Right cardiac atrium (tissue), 5 donors: ENCODE data around the gene BCL7A. TPM values are rescaled to one million over a fixed set of nuclear protein-coding genes. Genes with fewer than 3 reads are reported as not detected.

Experiments
- ATAC-seq, 2 donors: fragments of 200-7000 bp; cut with Tn5 transposase; one replicate each; pipeline versions ENCODE4 v1.8.0 to v1.9.1; 2020; ENCODE audit warnings: moderate library complexity in 2 of 2, mild to moderate bottlenecking in 1 of 2
- DNase-seq, 3 donors: peaks; one replicate each; pipeline ENCODE4 v3.0.0-alpha.2; 2020
- H3K27ac ChIP-seq: one replicate; pipeline ENCODE4 v1.5.1; 2013; ENCODE audit warnings: mild to moderate bottlenecking, low read length, control low read depth, moderate library complexity
- H3K27me3 ChIP-seq: one replicate; pipeline ENCODE4 v1.6.1; 2013; ENCODE audit not compliant: control insufficient read depth, insufficient read depth
- H3K4me1 ChIP-seq: one replicate; pipeline ENCODE4 v1.6.1; 2013; ENCODE audit warnings: low read length; ENCODE audit not compliant: control insufficient read depth, insufficient read depth
- H3K4me3 ChIP-seq: one replicate; pipeline ENCODE4 v1.5.1; 2013; ENCODE audit warnings: low read length, control low read depth
- H3K9me3 ChIP-seq: one replicate; pipeline ENCODE4 v1.6.1; 2013; ENCODE audit warnings: low read length; ENCODE audit not compliant: control insufficient read depth
- WGBS: extraction: QIAGEN DNeasy Blood & Tissue Kit; methylation state at CpG from one replicate; pipeline ENCODE4 v1.1.7; 2013; 5-methylcytosine and 5-hydroxymethylcytosine counted together
- intact Hi-C, 4 donors: fragments of 100-400 bp; cut with DNase I; formaldehyde crosslinking; loops; one replicate each; pipeline versions ENCODE4 v1.11.0 to v1.14.0; 2022 to 2023
- polyA plus RNA-seq: library from polyadenylated mRNA; stranded (reverse); fragments of 200-250 nt; gene quantifications from one replicate; pipeline ENCODE4 v1.2.3, GENCODE V29; 2013
- total RNA-seq, 4 donors: library from RNA; stranded (reverse); fragmentation: NEBNext Ultra II Directional; extraction: Animal tissue kit (Norgen Biotek cat#: 25700); gene quantifications; one replicate each; pipeline ENCODE4 v1.2.1, GENCODE V29; 2021
- donor health status: healthy with polysubstance abuse.
- donor health status: DM: no; HTN: yes; CAD: no.
- donor health status: DM: no; HTN: no; CAD: no.
- donor health status: DM: no; HTN: yes; CAD: no; lungs with severe emphysema.
- donor health status: DM: yes; HTN: yes; CAD: no.

The BCL7A gene
- total and polyA plus RNA-seq, 5 donors, result 6.7 to 13.2 (median 11.6) TPM

DNA sequence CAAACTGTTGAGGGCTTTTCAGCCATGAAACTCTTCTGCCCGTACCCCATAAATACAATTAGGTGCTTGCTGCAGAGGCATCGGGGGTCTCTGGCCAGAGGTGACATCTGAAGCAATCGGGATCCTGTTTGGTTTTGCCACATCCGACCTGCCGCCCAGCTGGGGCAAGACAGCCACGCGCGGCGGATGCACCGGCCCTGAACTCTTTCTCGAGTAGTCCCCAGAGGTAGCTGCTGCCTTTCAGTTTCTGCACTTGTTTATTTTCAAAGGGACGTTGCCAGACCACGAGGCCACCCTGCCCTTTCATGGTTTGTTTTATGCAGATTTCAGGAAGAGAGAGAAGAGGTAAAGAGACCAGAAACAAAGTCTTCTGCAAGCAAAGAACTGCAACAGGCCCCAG, 46.3 kb downstream of the BCL7A start:
- WGBS, result 28% methylated on average over 13 of the region's 13 CpGs
- H3K9me3 ChIP-seq, result no peaks in the 10 kb centered on the region
- DNase-seq (peak in 2 of 3 donors; percentile 76 to 80), ATAC-seq (no peak)
- intact Hi-C loops, result no loop called here
- no peaks in the 10 kb centered on the region for H3K27me3 ChIP-seq
- peaks cover 21% of the 10 kb centered on the region for H3K4me1 ChIP-seq
- H3K4me3 ChIP-seq, result no peak overlapping the region
- no peak overlapping the region for H3K27ac ChIP-seq

GRCh38 chr12:122072031-122072970, 50.6 kb downstream of the BCL7A start:
- intact Hi-C loops, result loop anchor here in 1 of 4 donors (5.0 kb wide), 1 partner anchor 35 kb away; no protein-coding TSS in a partner anchor
- H3K4me1 ChIP-seq, result peaks cover 5% of the 10 kb centered on the region
- H3K27ac ChIP-seq, result peak overlapping the region; percentile 82
- H3K27me3 ChIP-seq, result no peaks in the 10 kb centered on the region
- H3K4me3 ChIP-seq, result no peak overlapping the region
- no peaks in the 10 kb centered on the region for H3K9me3 ChIP-seq
- 49% methylated on average over 11 of the region's 11 CpGs for WGBS
- ATAC-seq (peak; percentile 84 to 85), DNase-seq (peak; percentile 67 to 75 (median 68))

DNA sequence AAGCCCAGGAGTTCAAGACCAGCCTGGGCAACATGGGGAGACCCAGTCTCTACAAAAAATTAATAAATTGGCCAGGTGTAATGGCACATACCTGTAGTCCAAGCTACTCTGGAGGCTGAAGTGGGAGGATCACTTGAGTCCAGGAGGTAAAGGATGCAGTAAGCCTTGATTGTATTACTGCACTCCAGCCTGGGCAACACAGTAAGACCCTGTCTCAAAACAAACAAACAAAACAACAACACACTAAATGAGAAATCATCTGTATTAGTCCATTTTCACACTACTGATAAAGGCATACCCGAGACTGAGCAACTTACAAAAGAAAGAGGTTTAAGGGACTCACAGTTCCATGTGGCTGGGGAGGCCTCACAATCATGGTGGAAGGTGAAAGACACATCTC, 52.1 kb downstream of the BCL7A start:
- Histone ChIP-seq H3K4me1 (peaks cover 5% of the 10 kb centered on the region), H3K9me3 (no peaks in the 10 kb centered on the region), H3K27ac (no peak overlapping the region), H3K4me3 (no peak overlapping the region), H3K27me3 (no peaks in the 10 kb centered on the region)
- ATAC-seq (no peak), DNase-seq (no peak)
- WGBS, result 84% methylated on average over 1 of the region's 1 CpG
- intact Hi-C loops, result loop anchor here in 1 of 4 donors (5.0 kb wide), 1 partner anchor 33 kb away; no protein-coding TSS in a partner anchor

DNA sequence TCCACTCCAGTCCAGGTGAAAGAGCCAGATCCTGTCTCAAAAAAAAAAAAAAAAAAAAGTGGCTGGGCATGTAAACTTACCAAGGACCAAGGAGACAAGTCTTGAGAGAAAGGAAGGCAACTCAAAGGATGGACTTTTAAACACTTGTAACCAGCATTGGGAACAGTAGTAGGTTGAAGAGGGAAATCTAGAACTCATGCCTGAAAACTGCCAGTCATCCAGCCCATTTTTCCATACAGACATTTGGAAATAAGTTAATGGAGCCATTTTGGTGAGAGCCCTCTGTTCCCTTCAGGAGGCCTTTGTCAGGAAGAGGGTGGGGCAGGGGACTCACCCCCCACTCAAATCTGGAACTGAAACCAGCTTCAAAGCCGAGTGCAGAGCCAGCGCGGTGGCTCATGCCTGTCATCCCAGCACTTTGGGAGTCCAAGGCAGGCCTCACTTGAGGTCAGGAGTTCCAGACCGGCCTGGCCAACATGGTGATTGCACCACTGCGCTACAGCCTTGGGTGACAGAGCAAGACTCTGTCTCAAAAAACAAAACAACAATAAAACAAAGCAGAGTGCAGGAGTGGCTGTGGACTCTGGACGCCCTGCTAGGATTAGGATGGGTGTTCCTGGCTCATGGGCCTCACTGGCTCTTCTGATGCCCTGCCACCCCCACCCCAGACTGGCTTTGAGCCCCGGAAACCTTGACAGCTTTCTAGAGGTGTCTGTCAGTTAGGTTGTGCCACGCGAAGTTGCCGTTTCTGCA, 55.2 kb downstream of the BCL7A start:
- Histone ChIP-seq H3K27me3 (no peaks in the 10 kb centered on the region), H3K4me3 (no peak overlapping the region), H3K27ac (no peak overlapping the region), H3K9me3 (no peaks in the 10 kb centered on the region), H3K4me1 (peaks cover 9% of the 10 kb centered on the region)
- DNase-seq, result peak in 1 of 3 donors; percentile 66
- intact Hi-C loops, result no loop called here
- 94% methylated on average over 10 of the region's 10 CpGs for WGBS
- ATAC-seq, result no peak

GRCh38 chr12:122078141-122079032, 56.7 kb downstream of the BCL7A start, which contains the start of gene MLXIP:
Gene MLXIP (plus strand): TSS chr12:122078756. CDS start chr12:122078854, 98 bp downstream.
- intact Hi-C loops, result no loop called here
- Histone ChIP-seq H3K4me3 (peak within 1 kb of the TSS; percentile 81), H3K9me3 (no peaks in the 10 kb centered on the region), H3K27ac (peak within 1 kb of the TSS; percentile 86), H3K27me3 (no peaks in the 10 kb centered on the region), H3K4me1 (peaks cover 6% of the 10 kb centered on the region)
- DNase-seq (peak; percentile 94 to 99 (median 98)), ATAC-seq (peak; percentile 92)
- WGBS, result under 1% methylated on average over 113 of the region's 113 CpGs

DNA sequence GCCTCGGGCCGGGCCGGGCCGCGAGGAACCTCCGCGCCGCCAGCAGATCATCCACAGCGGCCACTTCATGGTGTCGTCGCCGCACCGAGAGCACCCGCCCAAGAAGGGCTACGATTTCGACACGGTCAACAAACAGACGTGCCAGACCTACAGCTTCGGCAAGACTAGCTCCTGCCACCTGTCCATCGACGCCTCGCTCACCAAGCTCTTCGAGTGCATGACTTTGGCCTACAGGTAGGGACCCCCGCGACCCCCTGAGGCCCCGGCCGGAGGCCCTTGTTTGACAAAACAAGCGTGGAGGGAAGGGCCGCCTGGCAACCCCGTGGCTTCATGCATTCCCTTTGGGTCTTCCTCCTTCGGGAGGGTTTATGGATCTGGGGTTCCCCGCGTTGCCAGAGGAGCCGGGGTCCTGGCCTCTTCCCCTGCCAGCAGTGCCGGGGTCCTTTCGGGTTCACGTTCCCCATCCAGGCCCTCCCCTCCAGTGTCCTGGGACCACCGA, 57.4 kb downstream of the BCL7A start:
- peaks cover 8% of the 10 kb centered on the region for H3K4me1 ChIP-seq
- intact Hi-C loops, result no loop called here

GRCh38 chr12:122079532-122080081, 57.9 kb downstream of the BCL7A start:
- H3K4me3 ChIP-seq, result peak overlapping the region; percentile 81
- H3K27me3 ChIP-seq, result no peaks in the 10 kb centered on the region
- H3K27ac ChIP-seq, result peak overlapping the region; percentile 86
- WGBS, result 2% methylated on average over 13 of the region's 13 CpGs
- no peak for ATAC-seq
- intact Hi-C loops, result no loop called here
- H3K9me3 ChIP-seq, result no peaks in the 10 kb centered on the region
- H3K4me1 ChIP-seq, result peaks cover 8% of the 10 kb centered on the region
- no peak for DNase-seq

More for the DNA sequence above, 57.4 kb downstream of the BCL7A start:
- Histone ChIP-seq H3K27me3 (no peaks in the 10 kb centered on the region), H3K4me3 (peak overlapping the region; percentile 81), H3K27ac (peak overlapping the region; percentile 86), H3K9me3 (no peaks in the 10 kb centered on the region)
- ATAC-seq (no peak), DNase-seq (peak in 2 of 3 donors; percentile 72)
- under 1% methylated on average over 38 of the region's 38 CpGs for WGBS

DNA sequence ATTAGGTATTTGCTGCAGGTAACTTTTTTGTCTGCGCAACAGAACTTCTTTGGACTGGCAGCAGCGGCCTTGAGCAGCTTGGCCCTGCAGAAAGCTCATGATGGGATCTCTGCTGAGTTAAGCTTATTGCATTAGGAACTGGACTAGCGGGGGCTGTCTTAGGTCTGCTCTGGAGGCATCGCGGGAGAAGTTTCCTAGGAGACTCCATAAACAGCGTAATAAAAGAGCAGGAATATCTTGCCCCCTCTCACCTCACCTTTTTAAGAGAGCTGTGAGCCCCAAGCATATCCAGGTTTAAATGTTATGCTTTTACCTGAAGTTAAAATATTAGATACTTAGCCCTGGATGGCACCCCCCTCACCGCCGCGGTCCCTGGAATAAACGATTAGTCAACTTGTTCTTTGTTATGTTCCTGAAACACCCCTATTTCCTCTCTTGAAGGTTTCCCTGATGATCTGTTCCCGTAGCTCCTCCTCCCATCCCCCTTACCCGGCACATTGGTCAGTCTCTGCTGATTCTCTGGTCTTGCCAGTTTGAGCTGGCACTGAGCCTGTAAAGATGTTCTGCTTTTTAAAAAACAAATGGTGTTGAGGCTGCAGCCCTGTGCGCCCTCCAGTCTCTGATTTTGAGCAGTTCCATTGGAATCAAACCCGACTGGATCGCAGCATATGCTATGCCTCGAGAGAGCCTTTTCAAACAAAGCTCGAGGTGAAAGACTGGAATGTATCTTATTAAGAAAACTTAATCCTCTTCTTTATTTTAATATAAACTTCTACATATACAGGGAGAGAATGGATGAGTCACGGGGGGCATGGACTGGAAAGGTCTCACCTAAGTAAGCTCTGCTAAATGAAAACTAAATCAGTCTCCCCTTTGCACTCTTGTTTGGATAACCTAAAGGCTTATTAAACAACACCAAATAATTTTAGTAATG, 58.7 kb downstream of the BCL7A start:
- peak overlapping the region; percentile 81 for H3K4me3 ChIP-seq
- 23% methylated on average over 18 of the region's 18 CpGs for WGBS
- peak overlapping the region; percentile 86 for H3K27ac ChIP-seq
- H3K27me3 ChIP-seq, result no peaks in the 10 kb centered on the region
- no peaks in the 10 kb centered on the region for H3K9me3 ChIP-seq
- intact Hi-C loops, result no loop called here
- peaks cover 8% of the 10 kb centered on the region for H3K4me1 ChIP-seq
- DNase-seq (peak; percentile 74 to 85 (median 79)), ATAC-seq (peak; percentile 38 to 49)

- 47% methylated on average over 9 of the region's 9 CpGs for WGBS
- peaks cover 8% of the 10 kb centered on the region for H3K4me1 ChIP-seq
- no peaks in the 10 kb centered on the region for H3K9me3 ChIP-seq
- H3K27ac ChIP-seq, result peak overlapping the region; percentile 84
- DNase-seq, result no peak
- ATAC-seq, result no peak
- intact Hi-C loops, result no loop called here
- H3K4me3 ChIP-seq, result peak overlapping the region; percentile 81
- H3K27me3 ChIP-seq, result no peaks in the 10 kb centered on the region
These were observed 59.5 kb downstream of the BCL7A start for GRCh38 chr12:122081083-122081696.
